Neural cell (in vitro differentiated cells): ENCODE results near the gene MLLT11. TPM values are rescaled to one million over a fixed set of nuclear protein-coding genes. Genes with fewer than 3 reads are reported as not detected.

Experiments
- H2AFZ ChIP-seq: fragments of 200-600, 300-800 bp; sonication (generic), shearing (Covaris generic); 2 replicates; pipeline ENCODE4 v1.6.0; 2014; ENCODE audit warnings: low read depth, mild to moderate bottlenecking, antibody characterized with exemption, low read length, moderate library complexity
- H3F3A ChIP-seq: fragments of 200-600 bp; shearing (Covaris generic); 2 replicates; pipeline ENCODE4 v1.6.1; 2016; ENCODE audit warnings: mild to moderate bottlenecking, moderate library complexity, mixed read lengths, antibody characterized with exemption, low read length; ENCODE audit not compliant: insufficient read depth, poor library complexity, severe bottlenecking
- H3K27ac ChIP-seq: fragments of 200-600, 300-800 bp; sonication (generic), shearing (Covaris generic); 2 replicates; pipeline ENCODE4 v1.5.1; 2014; ENCODE audit warnings: mild to moderate bottlenecking, low read length, moderate library complexity
- H3K27me3 ChIP-seq: fragments of 300-800, 200-600 bp; sonication (generic), shearing (Covaris generic); 2 replicates; pipeline ENCODE4 v1.6.0; 2014; ENCODE audit warnings: mild to moderate bottlenecking, low read depth, low read length, moderate library complexity; ENCODE audit not compliant: insufficient read depth
- H3K36me3 ChIP-seq: fragments of 300-800, 200-600 bp; sonication (generic), shearing (Covaris generic); 2 replicates; pipeline ENCODE4 v1.5.1; 2014; ENCODE audit warnings: mild to moderate bottlenecking, antibody characterized with exemption, low read length, moderate library complexity; ENCODE audit not compliant: insufficient read depth
- H3K4me2 ChIP-seq: fragments of 300-800, 200-600 bp; sonication (generic), shearing (Covaris generic); 2 replicates; pipeline ENCODE4 v1.6.0; 2014; ENCODE audit warnings: mild to moderate bottlenecking, low read length
- H3K4me3 ChIP-seq: fragments of 300-800, 200-600 bp; sonication (generic), shearing (Covaris generic); 2 replicates; pipeline ENCODE4 v1.5.1; 2014; ENCODE audit warnings: mild to moderate bottlenecking, low read length, moderate library complexity
- H3K79me2 ChIP-seq: fragments of 200-600 bp; shearing (Covaris generic); replicated peaks from 2 replicates; pipeline ENCODE4 v1.6.0; 2014; ENCODE audit warnings: mild to moderate bottlenecking, low read length, moderate library complexity; ENCODE audit not compliant: insufficient read depth
- H3K9ac ChIP-seq: fragments of 300-800, 200-600 bp; sonication (generic), shearing (Covaris generic); 2 replicates; pipeline ENCODE4 v1.6.1; 2016; ENCODE audit warnings: mild to moderate bottlenecking, low read length, mixed read lengths
- H3K9me2 ChIP-seq: fragments of 200-600 bp; shearing (Covaris generic); 2 replicates; pipeline ENCODE4 v1.6.1; 2016; ENCODE audit warnings: mild to moderate bottlenecking, low read length, mixed read lengths; ENCODE audit not compliant: insufficient read depth
- H3K9me3 ChIP-seq: fragments of 200-600, 300-800 bp; sonication (generic), shearing (Covaris generic); 2 replicates; pipeline ENCODE4 v1.6.1; 2016; ENCODE audit warnings: mild to moderate bottlenecking, mixed run types, low read length, moderate library complexity, mixed read lengths
- H4K20me1 ChIP-seq: fragments of 200-600 bp; shearing (Covaris generic); 2 replicates; pipeline ENCODE4 v1.6.1; 2016; ENCODE audit warnings: mild to moderate bottlenecking, mixed run types; ENCODE audit not compliant: insufficient read depth
- CTCF ChIP-seq: fragments of 450-650 bp; IDR thresholded peaks from 2 replicates; pipeline ENCODE4 v1.5.1; 2014; ENCODE audit warnings: antibody characterized with exemption, mild to moderate bottlenecking, moderate library complexity; ENCODE audit not compliant: poor library complexity, severe bottlenecking
- EP300 ChIP-seq: fragments of 450-650 bp; conservative IDR thresholded peaks from 2 replicates; pipeline ENCODE4 v1.6.1; 2014; ENCODE audit warnings: antibody characterized with exemption, mild to moderate bottlenecking, moderate library complexity; ENCODE audit not compliant: poor library complexity, severe bottlenecking
- EZH2 ChIP-seq: fragments of 200-600, 300-800 bp; shearing (Covaris generic), sonication (generic); IDR thresholded peaks from 2 replicates; pipeline ENCODE4 v1.6.1; 2014; ENCODE audit warnings: antibody characterized with exemption, low read length, borderline replicate concordance, mild to moderate bottlenecking; ENCODE audit not compliant: insufficient read depth, poor library complexity, severe bottlenecking
- MXI1 ChIP-seq: fragments of 450-650 bp; conservative IDR thresholded peaks from 2 replicates; pipeline ENCODE4 v1.6.1; 2014; ENCODE audit warnings: antibody characterized with exemption, mild to moderate bottlenecking; ENCODE audit not compliant: poor library complexity, severe bottlenecking
- POLR2AphosphoS5 ChIP-seq: IDR thresholded peaks from 2 replicates; pipeline ENCODE4 v1.6.1; 2012
- RAD21 ChIP-seq: fragments of 450-650 bp; conservative IDR thresholded peaks from 2 replicates; pipeline ENCODE4 v1.6.1; 2014; ENCODE audit warnings: antibody characterized with exemption, mild to moderate bottlenecking, moderate library complexity
- SMC3 ChIP-seq: fragments of 450-650 bp; conservative IDR thresholded peaks from 2 replicates; pipeline ENCODE4 v1.6.1; 2014; ENCODE audit warnings: antibody characterized with exemption, mild to moderate bottlenecking, moderate library complexity; ENCODE audit not compliant: poor library complexity
- TAF1 ChIP-seq: IDR thresholded peaks from 2 replicates; pipeline ENCODE4 v1.6.1; 2012; ENCODE audit warnings: low read depth
- polyA minus RNA-seq: library from RNA; depleted of rRNA, polyadenylated mRNA; stranded (reverse); fragments of >200 nt; gene quantifications from 2 replicates; pipeline ENCODE4 v1.2.3, GENCODE V29; 2014
- polyA plus RNA-seq: library from polyadenylated mRNA; depleted of rRNA; stranded (reverse); fragments of >200 nt; gene quantifications from 2 replicates; pipeline ENCODE4 v1.2.3, GENCODE V29; 2014
- TF ChIP-seq, protein P1 (sequence below): IDR thresholded peaks from 2 replicates; pipeline ENCODE4 v1.6.1; 2012; ENCODE audit warnings: borderline replicate concordance

Gene MLLT11, protein sequence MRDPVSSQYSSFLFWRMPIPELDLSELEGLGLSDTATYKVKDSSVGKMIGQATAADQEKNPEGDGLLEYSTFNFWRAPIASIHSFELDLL
- polyA plus RNA-seq (131 and 142 TPM in 2 replicates), polyA minus RNA-seq (79.9 and 88.8 TPM in 2 replicates)

DNA sequence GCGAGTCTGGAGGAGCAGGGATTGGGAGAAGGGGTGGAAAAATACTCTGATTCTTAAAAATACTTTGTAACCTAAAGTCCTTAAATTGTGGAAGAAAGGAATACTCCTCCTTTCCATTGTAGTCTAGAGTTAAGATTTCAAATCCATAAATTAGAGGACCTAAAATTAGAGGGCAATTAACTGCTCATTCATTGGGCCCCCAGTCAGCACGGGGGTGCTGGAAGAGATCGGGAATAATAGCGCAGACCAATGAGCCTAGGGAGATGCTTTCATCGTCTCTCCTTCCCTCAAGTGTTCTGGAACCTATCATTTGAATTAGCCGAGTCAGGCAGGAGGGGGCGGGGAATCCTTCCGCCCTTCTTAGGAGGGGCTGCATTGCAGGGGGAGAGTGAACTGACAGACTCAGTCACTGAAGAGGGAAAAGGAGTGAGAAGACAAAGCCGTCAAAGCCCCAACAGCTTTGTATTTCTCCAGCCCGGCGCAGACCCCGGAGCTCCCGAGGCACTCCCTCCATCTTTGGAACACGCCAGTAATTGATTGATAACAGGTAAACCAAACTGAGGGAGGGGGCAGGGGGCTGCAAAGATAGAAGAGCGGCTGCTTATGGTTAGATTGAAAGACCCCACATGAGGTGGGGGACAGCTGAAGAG is at the start of gene MLLT11:
TSS of gene MLLT11 (plus strand) at position 391 of the 650 bp plus-strand sequence. CDS start 6,828 bp downstream, outside the sequence.
- Histone ChIP-seq H3K4me2 (peak within 1 kb of the TSS; percentile 100), H3K4me3 (peak within 1 kb of the TSS; percentile 69), H3K9ac (peak within 1 kb of the TSS; percentile 98), H2AFZ (peak within 1 kb of the TSS; percentile 25), H3K9me3 (no peaks in the 10 kb centered on the region), H3F3A (peaks cover 10% of the 10 kb centered on the region), H3K27me3 (no peaks in the 10 kb centered on the region), H3K36me3 (peaks cover 4% of the 10 kb centered on the region), H3K27ac (peak within 1 kb of the TSS; percentile 99), H3K9me2 (no peaks in the 10 kb centered on the region), H3K79me2 (peaks cover 80% of the 10 kb centered on the region), H4K20me1 (no peaks in the 10 kb centered on the region)
- TF ChIP-seq SMC3 (no peak), TAF1 (peak; percentile 96), POLR2AphosphoS5 (peak; percentile 99), MXI1 (peak; percentile 43), EP300 (peak; percentile 82), CTCF (peak; percentile 56), RAD21 (peak; percentile 8), EZH2 (no peak)
- TF ChIP-seq, protein P1, sequence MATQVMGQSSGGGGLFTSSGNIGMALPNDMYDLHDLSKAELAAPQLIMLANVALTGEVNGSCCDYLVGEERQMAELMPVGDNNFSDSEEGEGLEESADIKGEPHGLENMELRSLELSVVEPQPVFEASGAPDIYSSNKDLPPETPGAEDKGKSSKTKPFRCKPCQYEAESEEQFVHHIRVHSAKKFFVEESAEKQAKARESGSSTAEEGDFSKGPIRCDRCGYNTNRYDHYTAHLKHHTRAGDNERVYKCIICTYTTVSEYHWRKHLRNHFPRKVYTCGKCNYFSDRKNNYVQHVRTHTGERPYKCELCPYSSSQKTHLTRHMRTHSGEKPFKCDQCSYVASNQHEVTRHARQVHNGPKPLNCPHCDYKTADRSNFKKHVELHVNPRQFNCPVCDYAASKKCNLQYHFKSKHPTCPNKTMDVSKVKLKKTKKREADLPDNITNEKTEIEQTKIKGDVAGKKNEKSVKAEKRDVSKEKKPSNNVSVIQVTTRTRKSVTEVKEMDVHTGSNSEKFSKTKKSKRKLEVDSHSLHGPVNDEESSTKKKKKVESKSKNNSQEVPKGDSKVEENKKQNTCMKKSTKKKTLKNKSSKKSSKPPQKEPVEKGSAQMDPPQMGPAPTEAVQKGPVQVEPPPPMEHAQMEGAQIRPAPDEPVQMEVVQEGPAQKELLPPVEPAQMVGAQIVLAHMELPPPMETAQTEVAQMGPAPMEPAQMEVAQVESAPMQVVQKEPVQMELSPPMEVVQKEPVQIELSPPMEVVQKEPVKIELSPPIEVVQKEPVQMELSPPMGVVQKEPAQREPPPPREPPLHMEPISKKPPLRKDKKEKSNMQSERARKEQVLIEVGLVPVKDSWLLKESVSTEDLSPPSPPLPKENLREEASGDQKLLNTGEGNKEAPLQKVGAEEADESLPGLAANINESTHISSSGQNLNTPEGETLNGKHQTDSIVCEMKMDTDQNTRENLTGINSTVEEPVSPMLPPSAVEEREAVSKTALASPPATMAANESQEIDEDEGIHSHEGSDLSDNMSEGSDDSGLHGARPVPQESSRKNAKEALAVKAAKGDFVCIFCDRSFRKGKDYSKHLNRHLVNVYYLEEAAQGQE, result peak; percentile 95

GRCh38 chr1:151011154-151011850 is 48.9 kb upstream of the MLLT11 start:
- Histone ChIP-seq H2AFZ (no peak overlapping the region), H3K27me3 (no peaks in the 10 kb centered on the region), H3K9me2 (no peaks in the 10 kb centered on the region), H3K27ac (no peak overlapping the region), H3K79me2 (peaks cover 6% of the 10 kb centered on the region), H3K4me2 (no peak overlapping the region), H3K9ac (no peak overlapping the region), H3K4me3 (no peak overlapping the region), H3K36me3 (no peaks in the 10 kb centered on the region), H3K9me3 (no peaks in the 10 kb centered on the region), H3F3A (no peaks in the 10 kb centered on the region), H4K20me1 (no peaks in the 10 kb centered on the region)
- no peak for TF ChIP-seq MXI1
- TF ChIP-seq, protein P1, result no peak
- no peak for TF ChIP-seq CTCF
- TF ChIP-seq POLR2AphosphoS5, result no peak
- TF ChIP-seq SMC3, result no peak
- no peak for TF ChIP-seq EP300
- TF ChIP-seq TAF1, result no peak
- no peak for TF ChIP-seq RAD21
- no peak for TF ChIP-seq EZH2
